A172 (cell line): Measurements from ENCODE around the gene LCN10. TPM values are rescaled to one million over a fixed set of nuclear protein-coding genes. Genes with fewer than 3 reads are reported as not detected.
A peak's percentile ranks its signal among the peaks of the same experiment; 100 is the strongest.
"Not testable (repeated sequence)": the region's sequence is repeated elsewhere in the genome, so short reads cannot be mapped to it uniquely, and the experiment has no call there.

Experiments used
- DNase-seq: peaks from one replicate; pipeline ENCODE4 v3.0.0-alpha.2; 2015; ENCODE audit warnings: low spot score
- total RNA-seq: library from RNA; depleted of rRNA; stranded (reverse); fragments of >200 nt; shearing (Covaris generic); gene quantifications from 2 replicates; pipeline ENCODE4 v1.2.3, GENCODE V29; 2014; rRNA removed

LCN10 gene
- not detected in 2 replicates for total RNA-seq

- no peak for DNase-seq
Observed at GRCh38 chr9:136742591-136743391, at the start of gene LCN10. Gene LCN10 (minus strand): TSS chr9:136742940. CDS start chr9:136742903, 37 bp downstream.

DNA sequence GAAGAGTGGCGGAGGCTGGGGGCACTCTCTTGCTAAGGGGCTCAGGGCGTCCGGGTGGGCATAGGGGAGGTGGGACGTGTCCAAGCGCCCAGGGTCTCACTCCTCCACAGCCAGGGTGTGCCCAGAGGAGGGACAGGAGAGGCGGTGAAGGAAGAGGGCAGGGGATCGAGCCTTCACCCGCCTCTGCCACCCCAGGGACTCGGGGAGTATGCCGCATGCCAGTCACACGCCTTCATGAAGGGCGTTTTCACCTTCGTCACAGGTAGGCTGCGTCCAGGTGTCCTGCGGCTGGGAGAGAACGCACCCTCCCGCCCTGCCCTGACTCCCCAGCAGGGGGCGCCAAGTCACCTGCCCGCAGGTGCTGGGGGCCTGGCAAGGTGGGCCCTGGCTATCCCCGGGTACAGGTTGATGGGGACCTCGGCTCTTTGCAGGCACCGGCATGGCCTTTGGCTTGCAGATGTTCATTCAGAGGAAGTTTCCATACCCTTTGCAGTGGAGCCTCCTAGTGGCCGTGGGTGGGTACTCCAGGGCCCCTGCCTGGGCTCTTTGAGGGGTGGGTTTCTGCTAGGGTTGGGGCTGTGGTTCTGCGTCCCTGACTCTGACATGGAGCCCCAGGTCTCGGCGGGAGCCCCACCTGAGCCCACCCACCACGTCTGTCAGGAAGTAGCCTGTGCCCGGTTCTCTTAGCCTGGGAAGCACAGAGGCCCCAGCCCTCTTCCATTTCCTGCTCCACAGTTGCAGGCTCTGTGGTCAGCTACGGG, 49.0 kb upstream of the LCN10 start:
- DNase-seq: peak; percentile 45

GRCh38 chr9:136790640-136791515, 48.1 kb upstream of the LCN10 start, which contains the start of gene TMEM141:
Gene TMEM141 (plus strand): TSS chr9:136791344. CDS start chr9:136791371, 27 bp downstream.
- peak; percentile 100 for DNase-seq

- no peak for DNase-seq
Observed at GRCh38 chr9:136789523-136789937, 46.8 kb upstream of the LCN10 start.

DNA sequence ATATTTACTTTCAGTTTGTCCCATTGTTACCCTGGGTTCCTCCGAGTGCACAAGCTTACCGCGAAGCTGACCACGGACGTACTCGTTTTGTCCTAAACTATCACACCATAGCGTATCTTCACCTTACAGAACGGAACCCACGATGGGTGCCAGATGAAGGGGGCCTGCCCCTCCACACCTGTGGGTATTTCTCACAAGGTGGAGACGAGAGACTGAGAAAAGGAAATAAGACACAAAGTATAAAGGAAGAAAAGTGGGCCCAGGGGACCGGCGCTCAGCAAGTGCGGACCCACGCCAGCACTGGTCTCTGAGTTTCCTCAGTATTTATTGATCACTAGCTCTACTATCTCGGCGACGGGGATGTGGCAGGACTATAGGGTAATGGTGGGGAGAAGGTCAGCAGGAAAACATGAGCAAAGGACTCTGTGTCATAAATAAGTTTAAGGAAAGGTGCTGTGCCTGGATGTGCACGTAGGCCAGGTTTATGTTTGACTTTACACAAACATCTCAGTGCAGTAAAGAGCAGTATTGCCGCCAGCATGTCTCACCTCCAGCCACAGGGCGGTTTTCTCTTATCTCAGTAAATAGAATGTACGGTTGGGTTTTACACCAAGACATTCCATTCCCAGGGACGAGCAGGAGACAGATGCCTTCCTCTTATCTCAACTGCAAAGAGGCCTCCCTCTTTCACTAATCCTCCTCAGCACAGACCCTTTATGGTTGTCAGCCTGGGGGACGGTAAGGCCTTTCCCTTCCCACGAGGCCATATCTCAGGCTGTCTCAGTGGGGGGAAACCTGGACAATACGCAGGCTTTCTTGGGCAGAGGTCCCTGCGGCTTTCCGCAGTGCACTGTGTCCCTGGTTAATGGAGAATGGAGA, 46.1 kb upstream of the LCN10 start:
- not testable (repeated sequence) for DNase-seq

DNA sequence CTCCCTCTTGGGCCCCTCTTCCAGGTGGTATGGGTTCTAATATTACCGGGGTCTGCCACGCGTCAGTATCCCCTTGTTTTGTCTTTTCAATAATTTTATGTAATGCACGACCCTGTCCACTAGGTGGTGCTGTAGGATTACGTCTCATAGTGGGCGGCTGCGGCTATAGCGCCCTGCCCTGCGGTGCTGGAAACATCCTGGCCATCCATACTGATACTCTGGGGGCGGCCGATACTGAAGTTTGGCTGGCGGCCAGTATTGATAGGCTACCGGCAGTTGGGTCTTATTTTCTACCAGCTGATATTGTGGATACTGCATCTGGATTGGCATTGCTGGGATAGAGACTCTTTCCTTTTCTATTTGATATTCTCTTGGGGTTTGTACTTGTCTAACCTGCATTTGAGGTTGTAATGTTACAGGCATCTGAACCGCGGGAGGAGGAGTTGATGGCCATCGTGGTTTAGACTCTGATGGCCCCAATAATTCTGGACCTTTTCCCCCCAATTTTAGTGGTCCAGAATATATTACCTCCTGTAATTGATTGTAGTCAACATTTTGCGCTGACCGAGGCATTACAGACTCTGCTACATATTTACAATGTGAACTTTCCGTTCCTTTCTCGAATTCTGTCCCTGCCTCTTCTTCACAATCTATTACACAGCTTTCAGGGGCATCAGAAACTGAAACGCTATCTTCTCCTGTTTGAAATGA, 45.1 kb upstream of the LCN10 start:
- peak; percentile 69 for DNase-seq

DNA sequence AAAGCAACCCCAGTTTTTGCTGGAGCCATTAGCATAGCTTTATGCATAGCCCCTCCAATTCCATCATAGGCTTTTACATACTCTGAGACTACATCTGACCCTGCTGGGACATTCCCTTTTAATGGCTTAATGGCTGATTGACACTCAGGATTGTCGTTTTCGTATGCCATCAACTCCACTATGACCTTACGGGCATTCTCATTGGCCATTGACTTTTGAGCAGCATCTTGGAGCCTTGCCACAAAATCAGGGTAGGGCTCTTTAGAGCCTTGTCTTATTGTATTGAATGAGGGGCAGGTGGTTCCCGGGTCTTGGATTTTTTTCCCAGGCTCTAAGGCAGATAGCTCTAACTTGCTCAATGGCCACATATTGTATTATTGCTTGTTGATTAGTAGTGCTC, 44.2 kb upstream of the LCN10 start:
- not testable (repeated sequence) for DNase-seq

DNA sequence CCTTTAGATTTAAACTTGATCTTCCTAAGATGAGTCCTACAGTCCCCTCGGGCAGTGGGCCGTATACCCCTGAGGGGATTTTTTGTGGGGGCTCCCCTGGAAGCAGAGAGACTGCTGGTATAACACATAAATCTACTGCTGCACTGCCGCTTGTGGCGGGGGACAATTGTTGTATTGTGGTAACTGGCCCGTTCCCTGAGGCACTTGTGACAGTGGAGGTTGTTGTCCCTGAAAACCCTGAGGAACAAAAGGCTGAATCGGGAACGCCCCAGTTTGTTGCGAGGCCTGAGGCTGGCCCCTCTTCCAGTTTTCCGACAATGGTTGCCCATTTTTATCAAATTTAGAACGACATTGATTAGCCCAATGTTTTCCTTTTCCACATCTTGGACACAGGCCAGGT, 43.7 kb upstream of the LCN10 start:
- DNase-seq: no peak

DNA sequence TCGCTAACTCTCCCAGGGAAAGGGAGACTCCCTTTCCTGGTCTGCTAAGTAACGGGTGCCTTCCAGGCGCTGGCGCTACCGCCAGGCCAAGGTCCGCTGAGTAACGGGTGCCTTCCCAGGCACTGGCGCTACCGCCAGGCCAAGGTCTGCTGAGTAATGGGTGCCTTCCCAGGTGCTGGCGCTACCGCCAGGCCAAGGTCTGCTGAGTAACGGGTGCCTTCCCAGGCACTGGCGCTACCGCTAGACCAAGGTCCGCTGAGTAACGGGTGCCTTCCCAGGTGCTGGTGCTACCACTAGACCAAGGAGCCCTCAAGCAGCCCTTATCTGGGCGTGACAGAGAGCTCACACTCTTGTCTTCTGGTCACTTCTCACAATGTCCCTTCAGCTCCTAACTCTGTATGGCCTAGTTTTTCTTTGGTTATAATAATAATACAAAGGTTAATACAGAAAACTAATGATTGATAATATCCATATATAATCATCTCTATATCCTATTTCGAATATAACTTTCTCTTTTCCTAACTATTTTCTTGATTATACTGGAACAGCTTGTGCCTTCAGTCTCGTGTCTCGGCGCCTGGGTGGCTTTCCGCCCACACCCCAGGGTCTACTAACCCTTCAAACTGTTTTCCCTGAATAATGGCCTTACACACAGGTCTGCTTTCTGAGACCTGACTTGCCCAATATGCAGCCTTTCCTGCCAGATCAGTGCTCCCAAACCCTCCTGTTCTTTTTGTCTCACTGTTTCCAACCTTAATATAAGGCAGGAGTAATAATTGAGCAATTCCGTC, 43.0 kb upstream of the LCN10 start:
- DNase-seq: not testable (repeated sequence)

- peak; percentile 59 for DNase-seq
Observed at GRCh38 chr9:136784997-136785361, 42.2 kb upstream of the LCN10 start.

DNA sequence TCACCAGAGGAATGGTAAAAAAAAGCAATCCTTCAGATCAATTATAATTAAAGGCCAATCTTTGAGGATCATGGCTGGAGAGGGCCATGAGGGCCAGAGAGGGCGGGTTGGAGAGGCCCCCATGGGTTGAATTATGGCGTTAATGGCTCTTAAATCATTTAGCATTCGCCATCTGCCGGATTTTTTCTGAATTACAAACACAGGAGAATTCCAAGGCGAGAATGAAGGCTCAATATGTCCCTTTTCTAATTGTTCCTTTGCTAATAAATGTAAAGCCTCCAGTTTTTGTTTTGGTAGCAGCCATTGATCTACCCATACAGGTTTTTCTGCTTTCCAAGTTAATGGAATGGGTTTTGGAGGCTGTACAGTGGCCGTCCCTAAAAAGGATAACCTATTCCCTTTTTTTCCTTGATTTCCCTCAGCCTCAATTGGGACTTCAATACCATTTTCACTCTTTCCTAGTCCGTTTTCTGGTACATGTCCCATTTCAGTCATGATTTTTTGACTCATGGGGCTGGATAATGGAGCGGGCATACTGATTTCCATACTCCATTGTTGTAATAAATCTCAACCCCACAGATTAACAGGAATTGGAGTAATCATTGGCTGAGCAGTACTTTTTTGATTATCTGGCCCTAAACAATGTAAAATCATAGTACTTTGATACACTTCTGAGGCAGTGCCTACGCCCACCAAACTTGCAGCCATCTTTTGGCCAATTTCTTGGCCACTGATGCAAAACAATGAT, 41.7 kb upstream of the LCN10 start:
- DNase-seq: peak; percentile 56

DNA sequence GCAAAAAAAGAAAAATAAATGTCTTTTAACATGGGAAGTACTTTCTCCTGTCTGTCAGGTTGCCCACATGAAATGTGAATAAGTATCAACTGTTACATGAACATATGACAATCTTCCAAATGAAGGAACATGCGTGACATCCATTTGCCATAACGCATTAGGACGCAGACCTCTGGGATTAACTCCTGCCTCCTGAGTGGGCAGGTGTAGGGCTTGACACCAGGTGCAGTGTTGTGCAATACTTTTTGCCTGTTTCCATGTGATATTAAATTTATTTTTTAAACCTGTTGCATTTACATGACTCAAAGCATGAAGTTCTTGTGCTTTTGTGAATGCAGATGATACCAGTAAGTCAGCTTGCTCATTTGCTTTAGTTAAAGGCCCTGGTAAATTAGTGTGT, 39.7 kb upstream of the LCN10 start:
- no peak for DNase-seq

- DNase-seq: no peak
Observed at GRCh38 chr9:136779808-136780207, 37.1 kb upstream of the LCN10 start.

DNA sequence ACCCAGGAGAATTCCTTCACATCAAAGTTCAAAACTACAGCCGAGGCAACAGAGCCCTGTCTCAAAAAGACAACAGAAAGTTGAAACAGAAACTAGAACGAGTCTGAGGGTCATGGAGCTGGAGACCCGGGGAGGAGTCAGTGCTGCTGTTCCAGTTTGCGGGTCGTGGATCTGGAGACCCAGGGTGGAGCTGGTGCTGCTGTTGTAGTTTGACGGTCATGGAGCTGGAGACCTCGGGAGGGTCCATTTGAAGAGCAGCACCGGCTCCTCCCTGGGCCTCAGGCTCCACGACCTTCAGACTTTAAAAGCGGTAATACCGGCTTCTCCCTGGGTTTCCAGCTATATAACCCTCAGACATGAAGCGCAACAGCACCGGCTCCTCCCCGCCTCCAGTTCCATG, 34.6 kb upstream of the LCN10 start:
- no peak for DNase-seq

GRCh38 chr9:136776947-136777346, 34.2 kb upstream of the LCN10 start:
- DNase-seq: no peak

- DNase-seq: no peak
Observed at GRCh38 chr9:136775191-136775590, 32.5 kb upstream of the LCN10 start.

- DNase-seq: no peak
Observed at GRCh38 chr9:136774416-136775045, 31.8 kb upstream of the LCN10 start.

- DNase-seq: no peak
Observed at GRCh38 chr9:136773386-136774044, 30.8 kb upstream of the LCN10 start.
